Skeletal muscle satellite cell (primary cell): Measurements from ENCODE around the gene DOHH.

Experiments used
- H3K27me3 ChIP-seq: 2 replicates; pipeline ENCODE4 v1.7.0; 2013; ENCODE audit warnings: low read length; ENCODE audit not compliant: control insufficient read depth, insufficient read depth
- H3K36me3 ChIP-seq: 2 replicates; pipeline ENCODE4 v1.7.0; 2013; ENCODE audit warnings: mild to moderate bottlenecking, control low read depth, low read length; ENCODE audit not compliant: insufficient read depth
- H3K4me1 ChIP-seq: 2 replicates; pipeline ENCODE4 v1.7.0; 2013; ENCODE audit warnings: low read length; ENCODE audit not compliant: control insufficient read depth, insufficient read depth
- H3K4me2 ChIP-seq: 2 replicates; pipeline ENCODE4 v1.7.0; 2013; ENCODE audit warnings: mild to moderate bottlenecking, low read length
- H3K4me3 ChIP-seq: 2 replicates; pipeline ENCODE4 v1.7.0; 2013; ENCODE audit warnings: low read length
- H3K9ac ChIP-seq: 2 replicates; pipeline ENCODE4 v1.7.0; 2013; ENCODE audit warnings: mild to moderate bottlenecking, low read depth, low read length, moderate library complexity
- H3K9me3 ChIP-seq: replicated peaks from 2 replicates; pipeline ENCODE4 v1.7.0; 2013; ENCODE audit warnings: mild to moderate bottlenecking, control low read depth, low read length

DOHH gene

DNA sequence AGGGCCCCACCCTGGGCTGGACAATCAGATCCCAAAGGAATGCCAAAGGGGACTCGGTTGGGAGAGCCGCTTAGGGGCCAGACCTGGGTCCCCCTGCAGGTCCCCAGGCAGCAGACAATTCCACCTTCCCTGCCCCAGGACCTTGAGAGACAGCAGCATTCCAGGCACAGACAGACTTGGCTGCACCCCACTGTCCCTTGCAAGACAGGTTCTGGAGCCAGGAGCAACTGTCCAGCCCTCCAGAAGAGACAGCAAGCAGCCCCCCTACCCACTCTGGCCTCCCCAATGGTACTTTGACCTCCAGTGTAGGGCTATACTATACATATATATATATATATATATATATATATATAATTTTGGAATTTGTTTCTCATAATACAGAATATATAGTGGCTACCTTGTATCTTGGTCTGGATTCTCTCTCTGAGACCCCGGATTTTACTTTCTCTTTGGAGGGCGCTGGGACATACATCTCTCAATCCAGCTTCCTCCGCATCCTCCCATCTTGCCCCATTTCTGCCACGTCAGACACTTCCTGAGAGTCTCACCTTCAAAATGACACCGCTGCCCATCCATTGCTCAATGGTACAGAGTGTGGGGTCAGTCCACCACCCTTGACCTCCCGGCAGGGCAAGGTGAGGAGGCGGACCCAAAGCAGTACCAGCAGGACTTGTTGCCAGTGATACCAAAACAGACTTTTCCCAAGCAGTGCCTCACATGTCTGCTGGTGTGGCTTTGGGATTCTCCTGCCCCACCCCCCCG lies 32.9 kb downstream of the DOHH start:
- H3K36me3 ChIP-seq, result peaks cover 17% of the 10 kb centered on the region
- no peaks in the 10 kb centered on the region for H3K9me3 ChIP-seq
- peaks cover 4% of the 10 kb centered on the region for H3K4me1 ChIP-seq
- no peaks in the 10 kb centered on the region for H3K27me3 ChIP-seq
- H3K4me3 ChIP-seq, result no peak overlapping the region
- H3K9ac ChIP-seq, result no peak overlapping the region
- no peak overlapping the region for H3K4me2 ChIP-seq

DNA sequence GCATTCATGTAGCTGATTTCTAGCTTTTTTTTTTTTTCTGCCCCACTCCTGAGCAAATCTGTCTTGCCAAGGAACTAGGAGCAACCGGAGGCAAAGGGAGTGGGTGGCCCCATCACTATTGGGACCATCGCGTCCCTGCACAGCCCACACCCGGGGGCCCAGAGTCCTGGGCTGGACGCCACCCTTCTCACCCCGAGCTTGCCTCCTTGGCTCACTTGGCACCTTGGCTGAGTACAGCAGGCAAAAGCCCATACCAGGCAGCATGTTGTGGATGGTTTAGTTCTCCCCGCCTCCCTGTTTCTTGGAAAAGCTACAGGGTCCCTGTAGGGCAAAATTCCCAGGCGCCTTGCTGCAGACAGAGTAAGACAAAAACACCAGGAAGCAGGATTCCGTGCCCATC lies 33.8 kb downstream of the DOHH start:
- Histone ChIP-seq H3K9ac (no peak overlapping the region), H3K27me3 (no peaks in the 10 kb centered on the region), H3K4me1 (no peaks in the 10 kb centered on the region), H3K36me3 (peaks cover 17% of the 10 kb centered on the region), H3K9me3 (no peaks in the 10 kb centered on the region), H3K4me3 (no peak overlapping the region), H3K4me2 (no peak overlapping the region)

DNA sequence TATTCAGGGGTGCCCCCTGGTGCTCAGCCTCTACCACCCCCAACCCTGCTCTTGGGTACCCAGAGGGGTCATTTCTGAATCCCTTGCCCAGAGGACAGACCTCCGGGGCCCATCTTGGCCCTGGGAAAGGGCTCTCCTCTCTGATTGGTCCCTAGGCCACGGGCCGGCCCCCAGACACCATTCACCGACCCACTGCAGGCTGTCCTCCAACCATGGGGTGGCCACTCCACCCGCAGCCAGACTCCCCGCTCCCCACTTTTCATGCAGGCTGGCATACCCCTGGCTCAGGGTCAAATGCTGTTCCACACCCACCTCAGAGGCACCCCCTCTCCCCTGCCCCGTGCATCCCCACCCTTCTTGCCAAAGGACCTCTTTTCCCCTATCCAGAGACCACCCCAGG lies 34.9 kb downstream of the DOHH start:
- H3K4me1 ChIP-seq, result no peaks in the 10 kb centered on the region
- H3K27me3 ChIP-seq, result no peaks in the 10 kb centered on the region
- no peak overlapping the region for H3K9ac ChIP-seq
- H3K4me2 ChIP-seq, result no peak overlapping the region
- no peaks in the 10 kb centered on the region for H3K9me3 ChIP-seq
- H3K36me3 ChIP-seq, result peaks cover 22% of the 10 kb centered on the region
- no peak overlapping the region for H3K4me3 ChIP-seq

DNA sequence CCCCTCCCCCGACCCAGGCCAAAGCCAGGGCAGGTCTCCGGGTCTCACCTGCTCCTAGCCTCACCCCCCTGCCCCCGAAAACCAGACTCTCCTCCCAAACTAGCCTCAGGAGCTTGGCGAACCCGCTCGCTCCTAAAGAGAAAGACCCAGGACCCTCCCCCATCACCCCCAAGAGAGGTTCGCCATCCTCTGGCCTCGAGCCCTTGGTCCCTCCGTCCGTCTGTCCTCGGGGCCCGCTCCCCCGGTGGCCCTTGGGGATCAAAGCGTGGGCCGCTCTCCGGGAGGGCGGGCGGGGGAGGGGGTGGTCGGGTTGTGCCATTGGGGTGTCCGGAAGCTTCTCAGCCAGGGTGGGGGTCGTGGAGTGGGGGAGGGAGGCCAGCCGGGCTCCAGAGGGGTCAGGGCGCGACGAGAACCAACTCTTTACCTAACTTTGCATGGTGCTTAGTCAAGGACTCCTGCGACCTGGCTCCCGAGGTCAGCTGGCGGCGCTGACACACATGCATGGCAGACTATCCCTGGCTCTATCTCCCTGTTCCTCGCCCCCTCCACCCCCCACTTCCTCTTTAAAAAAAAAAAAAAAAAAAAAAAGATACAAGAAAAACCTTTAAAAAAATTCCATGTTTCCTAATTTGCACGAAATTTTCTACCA lies 35.8 kb downstream of the DOHH start:
- no peak overlapping the region for H3K4me3 ChIP-seq
- no peaks in the 10 kb centered on the region for H3K9me3 ChIP-seq
- no peak overlapping the region for H3K9ac ChIP-seq
- H3K36me3 ChIP-seq, result peaks cover 30% of the 10 kb centered on the region
- no peak overlapping the region for H3K4me2 ChIP-seq
- H3K27me3 ChIP-seq, result no peaks in the 10 kb centered on the region
- peaks cover 6% of the 10 kb centered on the region for H3K4me1 ChIP-seq

DNA sequence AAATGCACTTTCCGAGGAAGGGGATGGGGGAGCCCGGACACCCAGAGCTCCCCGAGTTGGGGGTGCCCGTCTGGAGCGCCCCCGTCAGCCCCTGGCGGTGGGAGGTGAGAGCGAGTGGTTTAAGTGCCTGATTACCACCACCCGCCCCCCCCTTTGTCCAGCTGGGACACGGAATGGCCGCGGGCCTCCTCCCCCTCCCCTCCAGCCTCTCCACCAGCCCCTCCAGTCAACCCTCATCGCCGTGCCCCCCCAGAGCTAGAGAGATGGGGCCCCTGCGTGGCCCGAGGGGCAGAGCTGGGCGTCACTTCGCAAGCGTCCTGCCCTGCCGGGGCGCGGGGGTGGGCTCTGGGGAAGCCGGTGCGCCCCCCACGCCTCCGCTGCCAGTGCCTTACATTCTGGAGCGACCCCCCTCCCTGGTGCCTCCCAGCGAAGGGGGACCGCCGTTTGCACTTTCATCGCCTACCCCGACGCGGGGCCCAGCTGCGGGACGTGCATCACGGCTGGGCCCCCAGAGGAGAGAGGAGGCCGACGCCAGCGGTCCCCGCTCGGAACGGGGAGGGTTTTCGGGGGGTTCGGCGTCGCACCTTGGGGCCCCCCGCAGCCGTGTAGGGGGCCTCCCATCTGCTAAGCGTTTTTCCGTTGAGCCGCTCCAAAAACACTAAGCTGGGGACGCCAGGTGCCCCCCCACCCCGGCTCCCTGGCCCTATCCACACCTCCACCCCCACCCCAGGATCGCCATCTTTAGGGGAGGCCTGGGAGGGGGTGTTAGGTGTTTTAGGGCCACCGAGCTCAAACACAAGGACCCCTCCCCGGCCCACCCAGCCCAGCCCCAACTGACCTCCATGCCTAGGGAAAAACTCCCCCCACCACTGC lies 36.5 kb downstream of the DOHH start:
- Histone ChIP-seq H3K4me2 (no peak overlapping the region), H3K9ac (no peak overlapping the region), H3K27me3 (no peaks in the 10 kb centered on the region), H3K4me3 (no peak overlapping the region), H3K9me3 (no peaks in the 10 kb centered on the region), H3K36me3 (peaks cover 31% of the 10 kb centered on the region), H3K4me1 (peaks cover 14% of the 10 kb centered on the region)

DNA sequence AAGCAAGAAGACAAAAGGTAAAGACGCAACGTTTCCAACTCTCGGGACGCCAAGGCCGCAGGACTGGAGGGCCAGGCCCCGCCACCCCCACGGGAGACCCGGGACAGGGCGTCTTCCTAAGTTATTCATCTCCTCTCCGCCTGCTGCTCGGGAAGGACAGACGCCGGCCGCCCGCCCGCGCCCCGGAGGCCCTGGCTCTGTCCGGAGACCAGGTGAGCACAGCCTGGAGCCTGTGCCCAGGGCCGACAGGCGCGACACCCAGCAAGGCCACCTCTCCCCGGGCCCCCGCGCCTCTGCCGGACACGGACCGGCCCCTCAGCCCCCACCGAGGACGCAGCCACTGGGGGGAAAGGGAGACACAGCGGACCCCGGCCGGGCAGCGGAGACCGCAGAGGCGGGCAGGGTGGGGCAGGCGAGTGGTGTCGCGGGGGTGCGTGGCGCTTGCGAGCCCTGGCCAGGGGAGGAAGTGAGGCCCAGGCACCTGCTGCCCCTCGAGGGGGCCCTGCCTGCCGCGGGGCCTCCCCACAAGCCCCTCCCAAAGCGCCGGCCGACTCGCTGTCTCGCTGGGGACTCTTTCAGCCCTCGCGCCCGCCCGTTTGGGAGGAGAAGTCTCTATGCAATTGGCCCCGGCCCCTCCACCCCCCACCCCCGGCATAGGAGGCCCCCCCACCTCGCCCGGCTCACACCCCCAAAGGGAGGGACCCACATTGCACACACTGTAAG lies 37.3 kb downstream of the DOHH start:
- H3K4me2 ChIP-seq, result no peak overlapping the region
- no peaks in the 10 kb centered on the region for H3K9me3 ChIP-seq
- H3K4me3 ChIP-seq, result no peak overlapping the region
- no peaks in the 10 kb centered on the region for H3K27me3 ChIP-seq
- peaks cover 35% of the 10 kb centered on the region for H3K36me3 ChIP-seq
- peaks cover 22% of the 10 kb centered on the region for H3K4me1 ChIP-seq
- H3K9ac ChIP-seq, result no peak overlapping the region

DNA sequence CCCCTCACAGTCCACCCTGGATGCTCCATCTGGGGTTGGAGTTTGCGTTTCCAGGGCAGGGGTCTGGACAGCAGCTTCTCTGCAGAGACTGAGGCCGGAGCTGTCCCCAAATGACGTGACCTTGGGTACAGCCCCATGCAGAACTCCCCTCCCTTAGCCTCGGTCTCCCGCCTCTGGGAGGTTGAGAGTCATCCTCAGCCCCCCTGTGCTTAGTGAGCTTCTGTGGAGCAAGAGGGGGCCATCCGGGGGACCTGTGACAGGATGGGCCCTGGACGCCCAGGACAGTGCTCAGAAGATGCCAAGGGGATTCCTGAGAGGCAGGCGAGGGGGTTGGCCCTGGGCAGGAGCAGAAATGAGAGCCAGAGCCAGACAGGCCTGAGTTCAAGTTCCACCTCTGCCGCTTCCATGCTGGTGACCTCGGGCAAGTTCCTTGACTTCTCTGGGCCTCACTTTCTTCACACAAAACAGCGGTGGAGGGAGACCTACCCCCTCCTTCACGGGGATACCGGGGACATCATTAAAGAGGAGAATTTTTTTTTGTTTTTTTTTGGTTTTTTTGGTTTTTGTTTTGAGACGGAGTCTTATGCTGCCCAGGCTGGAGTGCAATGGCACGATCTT lies 40.4 kb downstream of the DOHH start:
- Histone ChIP-seq H3K36me3 (peaks cover 37% of the 10 kb centered on the region), H3K4me2 (no peak overlapping the region), H3K4me3 (no peak overlapping the region), H3K27me3 (no peaks in the 10 kb centered on the region), H3K9ac (peak overlapping the region; percentile 32), H3K9me3 (no peaks in the 10 kb centered on the region), H3K4me1 (peaks cover 34% of the 10 kb centered on the region)

DNA sequence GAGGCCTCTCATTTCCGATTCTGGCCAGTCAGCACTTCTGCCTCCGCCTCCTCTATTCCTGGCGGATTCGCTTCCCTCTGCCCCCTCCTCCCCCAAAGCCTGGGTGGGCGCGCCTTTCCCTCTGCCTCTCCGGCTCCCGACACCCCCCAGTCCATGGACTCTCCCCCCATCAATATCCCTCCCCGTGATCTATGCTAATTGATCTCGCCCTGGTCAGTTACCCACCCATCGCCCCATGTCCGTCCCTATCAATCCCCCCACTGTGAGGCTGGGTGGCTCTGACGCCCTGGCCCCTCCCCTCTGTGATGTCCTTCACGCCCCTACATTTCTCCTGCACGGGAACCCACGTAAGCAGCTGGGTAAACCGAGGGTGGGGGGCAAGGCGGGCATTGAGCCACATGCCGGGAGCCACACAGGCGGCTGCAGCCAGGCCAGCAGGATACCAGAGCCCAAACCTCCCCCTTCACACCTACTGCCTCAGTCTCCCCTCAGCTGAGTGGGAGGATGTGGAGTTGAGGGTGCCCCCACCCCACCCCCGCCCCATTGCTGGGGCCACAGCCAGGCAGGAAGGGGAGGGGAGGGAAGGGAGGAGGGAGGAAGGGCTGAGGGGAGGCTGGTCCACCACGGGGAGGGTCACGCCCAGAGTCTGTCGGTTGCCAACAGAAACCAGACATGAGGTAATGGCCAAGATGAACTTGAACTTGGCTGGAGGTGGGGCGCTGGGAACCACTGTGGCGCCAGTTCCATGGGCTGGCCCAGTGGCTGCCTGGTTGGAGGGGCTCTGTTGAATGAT lies 41.2 kb downstream of the DOHH start:
- no peaks in the 10 kb centered on the region for H3K27me3 ChIP-seq
- peak overlapping the region; percentile 25 for H3K4me3 ChIP-seq
- H3K36me3 ChIP-seq, result peaks cover 44% of the 10 kb centered on the region
- H3K9me3 ChIP-seq, result no peaks in the 10 kb centered on the region
- peak overlapping the region; percentile 42 for H3K4me2 ChIP-seq
- H3K9ac ChIP-seq, result peak overlapping the region; percentile 58
- H3K4me1 ChIP-seq, result peaks cover 34% of the 10 kb centered on the region

DNA sequence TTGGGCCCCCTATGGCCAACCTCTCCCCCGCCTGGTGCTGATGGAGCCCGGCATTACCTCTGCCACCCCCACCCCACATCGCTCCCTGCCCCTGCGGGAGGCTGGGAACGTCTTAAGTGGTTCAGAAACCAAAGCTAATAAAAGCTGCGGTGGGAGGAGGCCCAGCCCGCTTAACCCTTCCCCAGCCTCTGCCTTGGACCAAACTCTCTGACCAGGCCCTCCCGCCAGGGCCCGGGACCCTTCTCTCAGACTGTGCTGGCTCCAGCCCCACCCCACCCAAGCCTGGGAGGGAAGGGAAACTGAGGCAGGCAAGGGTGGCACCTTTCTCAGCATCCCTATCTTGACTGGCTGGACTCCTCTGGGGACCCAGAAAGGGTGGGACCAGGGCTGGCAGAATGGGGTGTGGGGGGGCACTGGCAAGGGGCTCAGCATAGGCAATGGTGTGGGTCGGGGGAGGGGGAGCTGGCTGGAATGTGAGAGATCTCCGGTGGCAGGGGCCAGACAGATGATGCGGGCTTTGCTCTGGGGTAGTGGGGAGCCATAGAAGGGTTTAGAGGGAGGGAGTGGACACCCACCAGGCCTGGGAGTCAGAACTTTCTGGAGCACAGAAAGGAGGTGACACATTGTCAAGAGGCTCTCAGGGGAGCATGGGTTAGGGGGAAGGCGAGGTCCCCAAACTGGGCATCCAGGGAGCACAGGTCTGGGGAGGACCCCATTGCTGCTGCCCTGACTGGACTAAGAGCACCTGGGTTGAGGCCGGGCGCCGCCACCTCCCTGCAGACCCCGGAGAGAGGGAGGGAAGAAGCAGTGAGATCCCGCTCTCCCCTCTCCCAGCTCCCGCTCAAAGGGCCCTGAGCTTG lies 42.0 kb downstream of the DOHH start:
- no peak overlapping the region for H3K4me3 ChIP-seq
- H3K27me3 ChIP-seq, result no peaks in the 10 kb centered on the region
- peak overlapping the region; percentile 58 for H3K9ac ChIP-seq
- peak overlapping the region; percentile 42 for H3K4me2 ChIP-seq
- peaks cover 34% of the 10 kb centered on the region for H3K4me1 ChIP-seq
- H3K9me3 ChIP-seq, result no peaks in the 10 kb centered on the region
- peaks cover 50% of the 10 kb centered on the region for H3K36me3 ChIP-seq
